NCI-H524 treated with DMSO at 0.1 percent for 48 hours (cell line): Measurements from ENCODE around the gene SETD7.
A peak's percentile ranks its signal among the peaks of the same experiment; 100 is the strongest.
"Not testable (repeated sequence)": the region's sequence is repeated elsewhere in the genome, so short reads cannot be mapped to it uniquely, and the experiment has no call there.

Source experiments
- DNase-seq: peaks from one replicate; lab custom pipeline; 2025; lab: John Stamatoyannopoulos, UW

Gene SETD7

GRCh38 chr4:139465922-139466321, 90.1 kb downstream of the SETD7 start:
- no peak for DNase-seq

GRCh38 chr4:139464512-139464911, 91.5 kb downstream of the SETD7 start:
- DNase-seq, result not testable (repeated sequence)

- DNase-seq, result no peak
Observed at GRCh38 chr4:139461022-139461628, 94.9 kb downstream of the SETD7 start.

GRCh38 chr4:139460565-139460964, 95.5 kb downstream of the SETD7 start:
- DNase-seq, result no peak

GRCh38 chr4:139458999-139459398, 97.0 kb downstream of the SETD7 start:
- DNase-seq, result no peak

GRCh38 chr4:139458543-139458942, 97.5 kb downstream of the SETD7 start:
- DNase-seq, result no peak

- DNase-seq, result no peak
Observed at GRCh38 chr4:139457318-139457717, 98.7 kb downstream of the SETD7 start.

GRCh38 chr4:139455126-139455538, 100.9 kb downstream of the SETD7 start:
- DNase-seq, result no peak

GRCh38 chr4:139454111-139455045, 101.6 kb downstream of the SETD7 start, which contains the start of gene RAB33B:
Gene RAB33B (plus strand): TSS chr4:139454121. CDS start chr4:139454196, 75 bp downstream.
- DNase-seq, result peak; percentile 8

GRCh38 chr4:139453371-139454110, 102.5 kb downstream of the SETD7 start:
- peak; percentile 43 for DNase-seq

- DNase-seq, result no peak
Observed at GRCh38 chr4:139453041-139453370, 103.0 kb downstream of the SETD7 start.

- no peak for DNase-seq
Observed at GRCh38 chr4:139451997-139452396, 104.0 kb downstream of the SETD7 start.

GRCh38 chr4:139450586-139450985, 105.4 kb downstream of the SETD7 start:
- no peak for DNase-seq

- DNase-seq, result not testable (repeated sequence)
Observed at GRCh38 chr4:139447078-139447477, 108.9 kb downstream of the SETD7 start.
